Heart left ventricle (tissue), 13 donors: ENCODE measurements around the gene IFIT1.
"Not testable (repeated sequence)": the region's sequence is repeated elsewhere in the genome, so short reads cannot be mapped to it uniquely, and the experiment has no call there.

ENCODE experiments used
- CTCF ChIP-seq, 12 donors: fragments of 200-600 bp; sonication (generic) in 4 of 12; IDR thresholded peaks; one replicate each; pipeline versions ENCODE4 v1.5.0 to v1.8.0; 2018 to 2022; ENCODE audit warnings: antibody characterized with exemption in 12 of 12, mild to moderate bottlenecking in 5 of 12
- POLR2A ChIP-seq, 2 donors: fragments of 450-650 bp; IDR thresholded peaks; one replicate each; pipeline ENCODE4 v1.6.1; 2017; ENCODE audit warnings: antibody characterized with exemption in 2 of 2, mild to moderate bottlenecking in 2 of 2, moderate library complexity in 2 of 2
- donor health status: ischemic (EF 13 %, LVEDD 7.1; RV severe dilation, severe dysfunction).
- donor health status: DM: no; HTN: yes; CAD: no.
- donor health status: DM: no; HTN: no; CAD: no.
- donor health status: ischemic (EF 25% LVEDD 6.9; RV normal size, moderate dysfunction).
- donor health status: ischemic (EF 25% LVEDD 5.7; RV mildly dilated, moderate dysfunction).
- donor health status: ischemic (EF 35%, LVEDD 5.7; RV mildly dilated, moderate dysfunction).
- donor health status: nonischemic (EF 11% LVEDD 7.7; RV severe dilation, severe dysfunction).
- donor health status: DM: yes; HTN: yes; CAD: no.
- donor health status: PGD.
- donor health status: ischemic (EF 29% LVEDD 5.4; RV normal size, mild dysfunction).
- donor health status: nonischemic (EF 23%, LVEDD 6.1; RV moderate dilation, normal function).

GRCh38 chr10:89411135-89411534 lies 18.7 kb downstream of the IFIT1 start:
- not testable (repeated sequence) for TF ChIP-seq CTCF, POLR2A (IDR thresholded peaks at IDR 0.05)
